GM21423 (cell line): ENCODE data around the gene GTPBP3.
"Not testable (repeated sequence)": the region's sequence is repeated elsewhere in the genome, so short reads cannot be mapped to it uniquely, and the experiment has no call there.

Source experiments
- ATAC-seq: cut with Tn5 transposase; IDR thresholded peaks from one replicate; pipeline ENCODE4 v1.9.1; 2021; ENCODE audit warnings: mild to moderate bottlenecking, moderate library complexity; ENCODE audit not compliant: unreplicated experiment

The GTPBP3 gene

GRCh38 chr19:17336872-17337674 lies at the start of gene GTPBP3:
Gene GTPBP3, plus strand, starts transcription at chr19:17337553. Its CDS starts 59 bp downstream, at chr19:17337612.
- ATAC-seq, result peak; percentile 78

- no peak for ATAC-seq
These were observed 47.9 kb upstream of the GTPBP3 start for GRCh38 chr19:17289489-17289888.

- peak; percentile 76 for ATAC-seq
These were observed 44.9 kb upstream of the GTPBP3 start for GRCh38 chr19:17292301-17293074.

- ATAC-seq, result no peak
These were observed 43.7 kb upstream of the GTPBP3 start for GRCh38 chr19:17293605-17294004.

- no peak for ATAC-seq
These were observed 43.1 kb upstream of the GTPBP3 start for GRCh38 chr19:17294051-17294891.

GRCh38 chr19:17295551-17295950 lies 41.8 kb upstream of the GTPBP3 start:
- not testable (repeated sequence) for ATAC-seq

- no peak for ATAC-seq
These were observed 41.1 kb upstream of the GTPBP3 start for GRCh38 chr19:17296273-17296672.

- ATAC-seq, result no peak
These were observed 40.4 kb upstream of the GTPBP3 start for GRCh38 chr19:17296976-17297375.

- no peak for ATAC-seq
These were observed 36.2 kb upstream of the GTPBP3 start for GRCh38 chr19:17300992-17301619.

- ATAC-seq, result no peak
These were observed 34.8 kb upstream of the GTPBP3 start for GRCh38 chr19:17302391-17303166.

GRCh38 chr19:17303167-17303939 lies 34.0 kb upstream of the GTPBP3 start, which contains the start of gene ABHD8:
Gene ABHD8, minus strand, starts transcription at chr19:17303425. Its CDS starts 1,809 bp downstream, at chr19:17301616.
- peak; percentile 51 for ATAC-seq

GRCh38 chr19:17303940-17304267 lies 33.4 kb upstream of the GTPBP3 start:
- ATAC-seq, result no peak

- ATAC-seq, result no peak
These were observed 32.8 kb upstream of the GTPBP3 start for GRCh38 chr19:17304386-17305215.

GRCh38 chr19:17305216-17305516 lies 32.2 kb upstream of the GTPBP3 start:
- ATAC-seq, result no peak

GRCh38 chr19:17305517-17306284 lies 31.7 kb upstream of the GTPBP3 start, which contains the start of gene MRPL34:
Gene MRPL34, plus strand, starts transcription at chr19:17305872. Its CDS starts 21 bp downstream, at chr19:17305893.
- ATAC-seq, result peak; percentile 73

GRCh38 chr19:17306285-17306714 lies 31.1 kb upstream of the GTPBP3 start:
- ATAC-seq, result no peak

- no peak for ATAC-seq
These were observed 29.4 kb upstream of the GTPBP3 start for GRCh38 chr19:17307876-17308377.
